ENCODE data around the gene FAM83F.

DNA sequence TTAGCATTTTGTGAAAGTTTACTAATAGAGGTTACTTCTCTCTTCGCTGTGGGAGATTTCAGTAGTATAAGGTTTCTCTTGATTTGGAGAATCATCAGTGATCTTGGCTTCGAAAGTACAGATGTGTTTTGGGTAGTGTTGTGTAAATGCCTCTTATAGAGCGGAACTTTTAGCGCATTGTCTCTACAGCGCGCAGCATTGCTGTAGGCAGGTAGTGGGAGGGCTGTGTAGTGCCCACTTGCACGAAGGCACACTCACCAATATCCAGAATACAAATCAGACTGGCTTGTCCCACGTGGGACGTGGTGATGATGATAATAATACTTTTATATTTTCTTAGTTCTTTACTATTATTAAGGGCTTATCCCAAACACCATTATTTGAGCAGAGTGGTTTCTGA, 51.4 kb downstream of the FAM83F start:
- TF ChIP-seq EZH2 (IDR thresholded peaks at IDR 0.05; ENCODE audit: borderline replicate concordance, insufficient read depth, low read depth, low read length, poor library complexity, severe bottlenecking), result no peak
- TF ChIP-seq, protein P1, sequence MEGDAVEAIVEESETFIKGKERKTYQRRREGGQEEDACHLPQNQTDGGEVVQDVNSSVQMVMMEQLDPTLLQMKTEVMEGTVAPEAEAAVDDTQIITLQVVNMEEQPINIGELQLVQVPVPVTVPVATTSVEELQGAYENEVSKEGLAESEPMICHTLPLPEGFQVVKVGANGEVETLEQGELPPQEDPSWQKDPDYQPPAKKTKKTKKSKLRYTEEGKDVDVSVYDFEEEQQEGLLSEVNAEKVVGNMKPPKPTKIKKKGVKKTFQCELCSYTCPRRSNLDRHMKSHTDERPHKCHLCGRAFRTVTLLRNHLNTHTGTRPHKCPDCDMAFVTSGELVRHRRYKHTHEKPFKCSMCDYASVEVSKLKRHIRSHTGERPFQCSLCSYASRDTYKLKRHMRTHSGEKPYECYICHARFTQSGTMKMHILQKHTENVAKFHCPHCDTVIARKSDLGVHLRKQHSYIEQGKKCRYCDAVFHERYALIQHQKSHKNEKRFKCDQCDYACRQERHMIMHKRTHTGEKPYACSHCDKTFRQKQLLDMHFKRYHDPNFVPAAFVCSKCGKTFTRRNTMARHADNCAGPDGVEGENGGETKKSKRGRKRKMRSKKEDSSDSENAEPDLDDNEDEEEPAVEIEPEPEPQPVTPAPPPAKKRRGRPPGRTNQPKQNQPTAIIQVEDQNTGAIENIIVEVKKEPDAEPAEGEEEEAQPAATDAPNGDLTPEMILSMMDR (IDR thresholded peaks at IDR 0.05), result no peak
